ENCODE data around the gene UNC5CL.
"Not testable (repeated sequence)": the region's sequence is repeated elsewhere in the genome, so short reads cannot be mapped to it uniquely, and the experiment has no call there.

GRCh38 chr6:41015860-41016259, 23.2 kb downstream of the UNC5CL start:
- TF ChIP-seq CTCF (IDR thresholded peaks at IDR 0.05); SP1 (CRISPR knock-in tag; conservative IDR thresholded peaks at IDR 0.05); CREM (CRISPR knock-in tag; IDR thresholded peaks at IDR 0.05); ZNF232 (CRISPR knock-in tag; IDR thresholded peaks at IDR 0.05); MXD4 (CRISPR knock-in tag; IDR thresholded peaks at IDR 0.05; ENCODE audit: borderline replicate concordance); USF1 (CRISPR knock-in tag; IDR thresholded peaks at IDR 0.05); EMX1 (CRISPR knock-in tag; IDR thresholded peaks at IDR 0.05); MAX (CRISPR knock-in tag; IDR thresholded peaks at IDR 0.05); CREB1 (CRISPR knock-in tag; IDR thresholded peaks at IDR 0.05); ZNF317 (CRISPR knock-in tag; IDR thresholded peaks at IDR 0.05; ENCODE audit: borderline replicate concordance, low read depth); E2F4 (CRISPR knock-in tag; IDR thresholded peaks at IDR 0.05; ENCODE audit: borderline replicate concordance, low read depth); NFYB (CRISPR knock-in tag; conservative IDR thresholded peaks at IDR 0.05; ENCODE audit: low read depth); TP53 (CRISPR knock-in tag; IDR thresholded peaks at IDR 0.05): not testable (repeated sequence)

Measured in WTC11 (cell line).